Mesothelial cell of epicardium (in vitro differentiated cells): ENCODE results near the gene IDUA. TPM values are rescaled to one million over a fixed set of nuclear protein-coding genes. Genes with fewer than 3 reads are reported as not detected.

Source experiments
- DNase-seq, 2 experiments: peaks; one replicate each; pipeline ENCODE4 v3.0.0; 2021; ENCODE audit warnings: low spot score in 2 of 2; ENCODE audit not compliant: unreplicated experiment in 2 of 2
- H3K27ac Mint-ChIP-seq: 2 replicates; pipeline ENCODE4 v1.8.0; 2021; ENCODE audit warnings: mixed read lengths
- H3K27me3 Mint-ChIP-seq: 2 replicates; pipeline ENCODE4 v1.8.0; 2021; ENCODE audit warnings: low read depth, mixed read lengths
- H3K36me3 Mint-ChIP-seq: 2 replicates; pipeline ENCODE4 v1.8.0; 2021; ENCODE audit warnings: mixed read lengths
- H3K4me1 Mint-ChIP-seq: 2 replicates; pipeline ENCODE4 v1.8.0; 2021; ENCODE audit warnings: mixed read lengths
- H3K4me3 Mint-ChIP-seq: 2 replicates; pipeline ENCODE4 v1.8.0; 2021; ENCODE audit warnings: mild to moderate bottlenecking, moderate library complexity, mixed read lengths
- H3K9me3 Mint-ChIP-seq: 2 replicates; pipeline ENCODE4 v1.8.0; 2021; ENCODE audit warnings: mixed read lengths
- total RNA-seq: library from RNA; stranded (reverse); gene quantifications from 3 replicates; pipeline ENCODE4 v1.2.1, GENCODE V29; 2021
- TF ChIP-seq, protein P1 (sequence below): fragments of 200-600 bp; sonication (generic); IDR thresholded peaks from one replicate; pipeline ENCODE4 v1.5.0; 2021; ENCODE audit warnings: antibody characterized with exemption; ENCODE audit not compliant: unreplicated experiment

Gene IDUA
- total RNA-seq, 1 donor from 2014 or later: 68.6 TPM

DNA sequence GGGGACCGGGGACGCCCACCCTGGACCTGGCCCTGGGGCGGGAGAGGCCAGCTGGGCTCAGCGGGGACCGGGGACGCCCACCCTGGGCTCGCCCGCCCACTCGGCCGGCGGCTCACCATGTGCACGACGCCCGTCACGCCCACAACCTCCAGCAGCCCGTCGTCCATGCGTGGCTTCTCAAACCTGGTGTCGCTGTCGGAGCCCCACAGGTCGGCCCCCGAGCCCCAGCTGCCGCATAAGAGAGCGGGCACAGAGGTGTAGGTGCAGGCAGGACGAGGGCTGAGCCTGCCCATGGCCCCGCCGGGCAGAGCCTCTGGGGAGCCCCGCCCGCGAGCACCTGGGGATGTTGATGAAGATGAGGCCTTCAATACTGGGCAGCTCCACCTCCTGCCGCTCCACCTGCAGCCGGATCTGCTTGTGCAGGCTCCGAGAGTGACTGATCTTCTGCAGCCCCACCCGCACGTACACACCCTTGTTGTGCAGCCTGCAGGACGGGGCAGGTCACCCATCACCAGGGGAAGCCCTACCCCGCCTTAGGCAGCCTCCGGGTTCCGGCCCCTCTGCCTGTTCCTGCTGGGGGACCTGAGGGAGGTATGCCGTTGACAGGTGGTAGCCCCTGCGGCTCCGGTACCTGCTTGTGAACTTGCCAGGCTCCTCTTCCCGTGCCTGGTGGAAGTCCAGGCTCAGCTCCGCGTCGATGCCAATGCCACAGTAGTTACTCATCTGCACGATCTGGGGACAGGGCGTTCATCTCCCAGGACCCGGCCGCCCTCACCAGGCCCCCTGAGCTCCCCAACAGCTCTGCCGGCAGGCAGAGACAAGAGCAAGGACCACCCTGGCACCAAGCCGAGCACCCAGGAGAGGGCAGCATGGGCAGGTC is 25.3 kb upstream of the IDUA start:
- Mint-ChIP-seq H3K36me3 (peaks cover 6% of the 10 kb centered on the region), H3K4me1 (no peaks in the 10 kb centered on the region), H3K27me3 (peaks cover 2% of the 10 kb centered on the region), H3K9me3 (no peaks in the 10 kb centered on the region), H3K27ac (no peak overlapping the region), H3K4me3 (no peak overlapping the region)
- TF ChIP-seq, protein P1, sequence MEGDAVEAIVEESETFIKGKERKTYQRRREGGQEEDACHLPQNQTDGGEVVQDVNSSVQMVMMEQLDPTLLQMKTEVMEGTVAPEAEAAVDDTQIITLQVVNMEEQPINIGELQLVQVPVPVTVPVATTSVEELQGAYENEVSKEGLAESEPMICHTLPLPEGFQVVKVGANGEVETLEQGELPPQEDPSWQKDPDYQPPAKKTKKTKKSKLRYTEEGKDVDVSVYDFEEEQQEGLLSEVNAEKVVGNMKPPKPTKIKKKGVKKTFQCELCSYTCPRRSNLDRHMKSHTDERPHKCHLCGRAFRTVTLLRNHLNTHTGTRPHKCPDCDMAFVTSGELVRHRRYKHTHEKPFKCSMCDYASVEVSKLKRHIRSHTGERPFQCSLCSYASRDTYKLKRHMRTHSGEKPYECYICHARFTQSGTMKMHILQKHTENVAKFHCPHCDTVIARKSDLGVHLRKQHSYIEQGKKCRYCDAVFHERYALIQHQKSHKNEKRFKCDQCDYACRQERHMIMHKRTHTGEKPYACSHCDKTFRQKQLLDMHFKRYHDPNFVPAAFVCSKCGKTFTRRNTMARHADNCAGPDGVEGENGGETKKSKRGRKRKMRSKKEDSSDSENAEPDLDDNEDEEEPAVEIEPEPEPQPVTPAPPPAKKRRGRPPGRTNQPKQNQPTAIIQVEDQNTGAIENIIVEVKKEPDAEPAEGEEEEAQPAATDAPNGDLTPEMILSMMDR: no peak
- no peak for DNase-seq

DNA sequence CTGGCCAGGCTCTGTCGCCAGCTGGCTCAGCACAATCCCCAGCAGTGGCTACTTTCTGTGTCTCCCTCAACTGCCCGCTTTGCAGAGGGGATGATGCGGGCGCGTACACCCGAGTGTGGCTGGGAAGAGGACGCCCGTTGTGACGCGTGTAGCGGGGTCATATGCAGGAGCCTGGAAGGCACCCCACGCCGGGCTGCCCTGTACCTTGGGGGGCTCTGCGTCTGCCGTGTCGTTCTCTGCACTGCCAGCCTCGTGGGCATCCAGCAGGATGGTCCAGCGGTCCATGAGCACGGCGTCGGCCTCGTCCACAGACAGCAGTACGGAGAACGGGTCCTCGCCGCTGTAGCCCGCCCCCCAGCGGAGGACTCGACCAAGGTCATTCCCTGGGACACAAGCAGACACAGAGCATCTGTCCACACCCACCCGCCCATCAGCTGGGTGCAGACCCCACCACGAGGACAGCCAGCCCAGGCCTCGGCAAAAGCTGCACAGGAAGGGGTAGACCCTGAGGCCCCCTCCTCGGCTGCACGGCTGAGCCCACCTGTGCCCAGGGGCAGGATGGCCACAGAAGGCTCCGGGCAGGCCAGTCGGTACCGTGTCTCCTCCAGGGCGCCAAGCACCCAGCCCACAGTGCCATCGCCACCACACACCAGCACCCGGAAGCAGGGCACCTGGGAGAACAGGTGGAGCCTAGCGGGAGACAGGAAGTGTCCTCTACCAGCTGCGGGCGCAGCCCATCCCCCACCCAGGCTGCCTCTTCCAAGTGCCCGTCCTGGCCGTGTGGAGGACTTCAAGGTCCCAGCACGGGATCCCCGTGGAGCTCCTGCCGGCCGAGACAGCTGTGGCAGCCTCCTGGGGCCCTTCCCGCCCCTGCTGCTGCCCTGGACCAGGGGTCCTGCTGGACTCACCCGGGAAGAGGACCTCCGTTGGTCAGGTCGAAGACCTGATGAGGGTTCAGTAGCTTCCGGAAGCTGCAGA is 24.3 kb upstream of the IDUA start:
- no peak overlapping the region for H3K4me3 Mint-ChIP-seq
- H3K27me3 Mint-ChIP-seq: peaks cover 4% of the 10 kb centered on the region
- no peak overlapping the region for H3K27ac Mint-ChIP-seq
- H3K36me3 Mint-ChIP-seq: peaks cover 5% of the 10 kb centered on the region
- H3K4me1 Mint-ChIP-seq: no peaks in the 10 kb centered on the region
- DNase-seq: no peak
- H3K9me3 Mint-ChIP-seq: no peaks in the 10 kb centered on the region
- TF ChIP-seq, protein P1: no peak

DNA sequence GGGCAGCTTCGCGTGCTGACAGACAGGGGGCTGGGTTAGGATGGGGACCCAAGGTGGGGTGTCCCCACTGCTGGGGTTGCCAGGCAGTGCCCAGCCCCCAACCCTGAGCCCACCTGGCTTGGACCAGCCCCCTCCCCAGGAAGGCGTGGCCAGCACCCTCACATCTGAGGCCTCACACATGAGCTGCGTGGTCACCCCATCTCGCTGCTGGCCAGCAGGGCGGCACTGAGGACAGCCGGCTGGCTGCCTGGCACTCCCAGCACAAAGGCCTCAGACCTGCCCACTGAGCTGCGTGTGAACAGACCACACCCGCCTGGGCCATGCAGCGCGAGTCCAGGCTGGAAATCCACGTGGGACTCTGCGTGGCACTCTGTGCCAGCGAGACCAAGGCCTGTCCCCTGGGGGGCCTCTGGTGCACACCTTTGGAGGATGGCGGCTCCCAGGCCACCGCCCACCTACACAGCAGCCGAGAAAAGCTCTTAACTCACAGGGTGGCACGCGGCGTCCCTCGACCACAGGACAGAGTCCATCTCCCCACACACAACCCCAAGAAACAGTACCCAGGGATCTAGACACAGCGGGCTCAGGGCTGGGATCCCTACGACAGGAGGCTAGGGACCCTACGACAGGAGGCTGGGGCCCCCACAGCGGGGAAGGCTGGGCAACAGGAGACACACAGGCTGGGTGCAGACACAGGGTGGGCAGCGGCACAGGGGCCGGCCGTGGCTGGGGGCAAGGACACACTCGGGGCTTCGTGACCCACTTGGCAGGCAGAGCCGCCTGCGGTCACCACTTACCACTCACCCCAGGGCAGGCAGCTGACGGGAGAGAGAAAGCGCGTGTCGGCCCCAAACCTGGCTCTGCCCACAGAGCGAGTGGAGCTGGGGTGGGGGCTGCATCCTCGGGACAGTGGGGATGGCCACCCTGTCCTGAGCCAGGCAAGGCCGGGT is 23.3 kb upstream of the IDUA start:
- no peak for DNase-seq
- Mint-ChIP-seq H3K27ac (no peak overlapping the region), H3K36me3 (peaks cover 2% of the 10 kb centered on the region), H3K4me3 (no peak overlapping the region), H3K4me1 (no peaks in the 10 kb centered on the region), H3K27me3 (peaks cover 9% of the 10 kb centered on the region), H3K9me3 (no peaks in the 10 kb centered on the region)
- TF ChIP-seq, protein P1: no peak

DNA sequence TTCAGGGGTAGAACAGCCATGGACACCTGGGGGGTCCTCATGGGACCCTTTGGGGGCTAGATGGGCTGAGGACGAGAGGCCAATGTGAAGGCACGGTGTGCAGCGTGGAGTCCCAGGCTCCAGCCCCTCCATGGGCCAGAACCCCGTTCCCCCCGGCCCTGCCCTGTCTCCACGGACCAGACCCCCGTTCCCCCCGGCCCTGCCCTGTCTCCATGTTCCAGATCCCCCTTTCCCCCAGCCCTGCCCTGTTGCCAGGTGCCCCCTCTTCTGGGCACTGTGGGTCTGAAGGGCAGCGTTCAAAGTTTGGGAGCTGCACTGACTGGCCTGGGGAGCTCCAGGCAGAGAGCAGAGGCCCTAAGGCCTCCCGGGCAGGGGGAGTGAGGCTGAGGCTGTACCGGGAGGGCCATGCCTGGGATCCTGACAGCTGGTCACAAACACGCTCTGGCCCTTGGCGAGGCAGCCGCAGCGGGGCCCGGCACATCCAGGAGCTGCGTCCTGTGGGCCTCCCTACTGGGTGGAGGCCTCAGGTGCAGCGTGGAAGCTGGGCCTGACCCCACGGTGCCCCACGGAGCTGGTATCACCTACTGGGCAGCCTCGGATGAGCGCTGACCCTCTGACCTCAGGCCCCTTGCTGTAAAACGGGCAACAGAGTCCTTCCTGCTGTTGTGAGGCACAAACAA is 22.4 kb upstream of the IDUA start:
- Mint-ChIP-seq H3K27me3 (peaks cover 16% of the 10 kb centered on the region), H3K4me1 (no peaks in the 10 kb centered on the region), H3K9me3 (no peaks in the 10 kb centered on the region), H3K27ac (no peak overlapping the region), H3K4me3 (no peak overlapping the region), H3K36me3 (peaks cover 2% of the 10 kb centered on the region)
- TF ChIP-seq, protein P1: no peak
- no peak for DNase-seq
